GM12864 (cell line): ENCODE results near the gene GPHA2.
A peak's percentile ranks its signal among the peaks of the same experiment; 100 is the strongest.

Experiments
- DNase-seq: peaks from one replicate; pipeline ENCODE4 v3.0.0-alpha.2; 2011; ENCODE audit warnings: low read depth
- H3K4me3 ChIP-seq: 2 replicates; pipeline ENCODE4 v1.5.1; 2011; ENCODE audit warnings: mild to moderate bottlenecking, low read depth, low read length, control low read depth
- TF ChIP-seq, protein P1 (sequence below): IDR thresholded peaks from 2 replicates; pipeline ENCODE4 v1.5.1; 2011; ENCODE audit warnings: low read depth, mild to moderate bottlenecking, moderate library complexity, low read length, control low read depth, inconsistent platforms; ENCODE audit errors: missing control alignments

Gene GPHA2

DNA sequence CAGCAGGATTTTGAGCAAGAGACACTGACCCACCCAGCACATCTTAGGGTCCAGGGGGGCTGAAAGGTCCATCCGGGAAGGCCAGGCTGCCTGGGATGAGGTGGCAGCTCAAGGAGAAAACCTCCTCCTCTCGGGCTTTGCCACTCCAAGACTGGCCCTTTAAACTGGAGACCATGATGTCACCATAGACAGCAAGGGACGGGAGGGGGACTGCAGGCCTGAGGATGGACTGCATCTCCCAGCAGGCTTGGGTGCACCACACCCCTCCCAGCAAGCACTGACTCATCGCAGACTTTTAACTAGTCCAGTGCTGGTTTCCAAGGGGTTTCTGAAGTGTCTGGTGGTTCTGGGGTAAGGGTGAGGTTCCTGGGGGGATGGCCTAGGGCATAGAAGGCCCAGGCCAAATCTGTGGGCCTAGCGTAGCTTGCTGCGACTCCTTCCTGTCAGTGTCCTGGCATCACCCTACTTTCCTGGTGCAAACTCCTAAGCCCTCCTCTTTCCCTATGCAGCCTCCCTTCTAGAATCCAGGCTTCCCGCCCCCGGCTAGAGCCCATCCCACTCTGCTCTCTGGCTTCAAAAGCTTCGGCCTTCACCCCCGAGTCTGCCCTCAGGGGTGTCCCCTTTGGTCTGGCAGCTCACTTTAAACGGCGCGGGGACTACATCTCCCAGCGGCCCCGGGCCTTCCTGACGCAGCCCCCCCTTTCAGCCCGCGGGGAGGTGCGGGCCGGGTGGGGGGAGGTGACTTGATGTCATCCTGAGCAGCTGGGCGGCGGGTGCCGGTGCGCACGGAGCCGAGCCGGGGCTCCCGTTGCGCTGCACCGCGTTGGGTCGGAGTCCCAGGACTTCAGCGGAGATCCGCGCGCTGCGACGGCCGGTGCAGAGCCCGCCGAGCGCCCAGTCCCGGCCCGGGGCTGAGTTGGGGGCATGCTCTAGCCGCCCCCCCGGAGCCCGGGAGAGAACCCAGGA, 11.5 kb downstream of the GPHA2 start, which contains the start of gene PPP2R5B:
PPP2R5B (plus strand) TSS at position 746 of the 966 bp plus-strand sequence. CDS start 1,046 bp downstream, outside the sequence.
- peak; percentile 75 for DNase-seq
- TF ChIP-seq, protein P1, sequence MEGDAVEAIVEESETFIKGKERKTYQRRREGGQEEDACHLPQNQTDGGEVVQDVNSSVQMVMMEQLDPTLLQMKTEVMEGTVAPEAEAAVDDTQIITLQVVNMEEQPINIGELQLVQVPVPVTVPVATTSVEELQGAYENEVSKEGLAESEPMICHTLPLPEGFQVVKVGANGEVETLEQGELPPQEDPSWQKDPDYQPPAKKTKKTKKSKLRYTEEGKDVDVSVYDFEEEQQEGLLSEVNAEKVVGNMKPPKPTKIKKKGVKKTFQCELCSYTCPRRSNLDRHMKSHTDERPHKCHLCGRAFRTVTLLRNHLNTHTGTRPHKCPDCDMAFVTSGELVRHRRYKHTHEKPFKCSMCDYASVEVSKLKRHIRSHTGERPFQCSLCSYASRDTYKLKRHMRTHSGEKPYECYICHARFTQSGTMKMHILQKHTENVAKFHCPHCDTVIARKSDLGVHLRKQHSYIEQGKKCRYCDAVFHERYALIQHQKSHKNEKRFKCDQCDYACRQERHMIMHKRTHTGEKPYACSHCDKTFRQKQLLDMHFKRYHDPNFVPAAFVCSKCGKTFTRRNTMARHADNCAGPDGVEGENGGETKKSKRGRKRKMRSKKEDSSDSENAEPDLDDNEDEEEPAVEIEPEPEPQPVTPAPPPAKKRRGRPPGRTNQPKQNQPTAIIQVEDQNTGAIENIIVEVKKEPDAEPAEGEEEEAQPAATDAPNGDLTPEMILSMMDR, result no peak

DNA sequence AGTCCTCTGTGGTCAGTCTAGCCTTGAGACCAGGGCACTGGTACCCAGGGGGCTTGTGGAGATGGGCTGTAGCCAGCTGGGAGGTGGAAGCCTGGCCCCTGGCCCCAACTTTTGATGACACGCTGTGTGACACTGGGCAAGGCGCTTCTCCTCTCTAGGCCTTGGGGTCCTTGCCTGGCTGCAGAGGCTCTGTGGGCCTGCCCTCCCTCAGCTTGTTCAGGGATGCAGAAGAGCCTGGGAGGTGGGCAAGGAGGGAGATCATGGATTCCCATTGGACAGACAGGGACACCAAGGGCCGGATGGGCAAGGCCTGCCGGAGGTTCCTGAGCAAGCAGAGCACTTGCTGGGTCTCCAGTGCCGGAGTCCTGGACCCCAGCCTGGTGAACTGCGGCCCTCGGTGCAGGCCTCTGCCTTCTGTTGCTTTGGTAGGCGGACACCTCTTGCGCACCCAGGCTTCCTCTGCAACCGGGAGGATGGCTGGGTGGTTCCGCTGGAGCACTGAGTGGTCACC, 12.5 kb downstream of the GPHA2 start:
- no peak overlapping the region for H3K4me3 ChIP-seq
- TF ChIP-seq, protein P1, result no peak
- DNase-seq, result no peak

More for the DNA sequence above, 11.5 kb downstream of the GPHA2 start, which contains the start of gene PPP2R5B:
- H3K4me3 ChIP-seq, result peak within 1 kb of the TSS; percentile 76

DNA sequence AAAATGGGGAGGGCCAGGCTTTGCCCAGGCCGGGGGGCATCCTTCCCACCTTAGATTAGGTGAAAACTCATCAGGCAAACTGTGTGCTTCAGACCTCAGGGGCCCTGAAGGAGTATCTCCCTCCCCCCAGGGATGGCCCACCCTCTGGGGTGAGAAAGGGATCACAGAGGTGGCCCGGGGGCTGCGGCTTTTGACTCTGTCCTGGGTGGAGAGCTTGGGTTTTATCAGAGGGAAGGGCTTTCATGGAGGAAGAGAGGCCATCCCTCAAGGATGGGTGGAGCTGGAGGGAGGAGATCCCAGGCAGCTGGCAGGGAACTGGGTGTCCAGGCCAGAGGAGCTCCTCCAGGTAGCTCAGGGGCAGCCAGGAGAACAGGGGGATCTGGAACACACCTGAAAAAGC, 14.3 kb downstream of the GPHA2 start:
- TF ChIP-seq, protein P1, result no peak
- no peak overlapping the region for H3K4me3 ChIP-seq
- DNase-seq, result no peak

DNA sequence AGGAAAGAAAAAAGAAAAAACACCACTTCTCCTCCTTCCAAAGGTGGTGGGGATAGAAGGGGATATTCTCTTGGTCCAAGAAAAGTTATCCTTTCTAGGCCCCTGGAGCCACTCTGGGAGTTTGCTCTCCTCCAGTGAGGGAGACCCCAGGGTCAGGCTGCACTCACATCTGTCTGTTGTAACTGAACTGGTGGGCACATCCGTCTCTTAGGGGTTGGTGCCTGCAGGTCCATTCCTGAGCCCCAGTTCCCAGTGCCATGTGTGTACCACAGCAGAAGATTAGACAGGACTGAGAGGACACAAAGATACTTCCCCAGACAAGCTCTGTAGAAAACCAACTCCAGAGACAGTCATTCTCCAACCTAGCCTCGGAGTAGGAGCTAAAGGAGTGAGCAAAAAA, 15.6 kb downstream of the GPHA2 start:
- DNase-seq, result no peak
- TF ChIP-seq, protein P1, result no peak
- no peak overlapping the region for H3K4me3 ChIP-seq

DNA sequence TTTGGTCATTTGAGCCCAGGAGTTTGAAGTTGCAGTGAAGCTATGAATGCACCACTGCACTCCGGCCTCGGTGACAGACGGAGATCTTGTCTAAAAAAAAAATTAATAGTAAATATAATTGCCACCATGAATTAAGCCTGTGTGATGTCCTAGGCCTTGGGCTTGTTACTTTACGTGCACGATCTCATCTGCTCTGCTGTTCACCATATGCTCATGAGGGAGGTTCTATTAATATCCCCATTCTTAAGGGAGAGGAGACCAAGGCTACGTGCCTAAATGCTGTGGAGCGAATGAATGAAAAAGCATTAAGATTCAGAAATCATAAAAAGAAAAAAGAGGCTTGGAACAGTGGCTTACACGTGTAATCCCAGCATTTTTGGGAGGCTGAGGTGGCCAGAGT, 16.1 kb downstream of the GPHA2 start:
- no peak overlapping the region for H3K4me3 ChIP-seq
- no peak for DNase-seq
- TF ChIP-seq, protein P1, result no peak

DNA sequence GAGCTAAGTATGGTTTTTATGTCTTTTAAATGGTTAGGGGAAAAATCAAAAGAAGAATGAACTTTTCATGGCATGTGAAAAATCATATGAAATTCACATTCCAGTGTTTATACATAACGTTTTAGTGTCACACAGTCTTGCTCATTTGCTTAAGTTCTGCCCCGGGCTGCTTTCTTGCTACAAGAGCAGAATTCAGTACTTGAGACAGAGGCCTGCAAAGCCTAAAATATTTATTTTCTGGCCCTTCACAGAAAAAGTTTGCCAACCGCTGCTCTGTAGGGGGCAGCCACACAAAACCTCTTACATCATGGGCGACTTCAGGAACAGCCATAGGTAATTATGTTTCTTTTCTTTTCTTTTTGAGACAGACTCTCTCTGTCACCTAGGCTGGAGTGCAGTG, 17.7 kb downstream of the GPHA2 start:
- no peak for DNase-seq
- peak overlapping the region; percentile 63 for H3K4me3 ChIP-seq
- TF ChIP-seq, protein P1, result peak; percentile 20

DNA sequence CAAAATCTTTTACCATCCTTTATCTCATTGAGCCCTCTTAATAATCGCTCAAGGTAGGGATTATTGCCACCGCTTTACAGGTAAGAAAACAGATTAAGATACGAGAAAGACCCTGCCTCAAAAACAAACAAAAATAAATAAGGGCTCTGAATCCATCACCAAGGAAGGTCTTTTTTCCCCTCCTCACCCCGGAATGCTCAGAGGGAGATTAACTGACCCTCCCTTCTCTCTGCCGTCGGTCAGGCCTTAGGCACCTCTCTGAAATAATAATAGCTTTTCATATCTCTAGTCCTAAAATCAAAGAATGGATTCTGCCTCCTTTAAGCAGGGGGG, 18.1 kb downstream of the GPHA2 start:
- TF ChIP-seq, protein P1, result no peak
- H3K4me3 ChIP-seq, result peak overlapping the region; percentile 63
- no peak for DNase-seq
